ENCODE measurements around the gene ST7. TPM values are rescaled to one million over a fixed set of nuclear protein-coding genes. Genes with fewer than 3 reads are reported as not detected.

ST7 gene
- polyA plus RNA-seq, 2 of the 4 experiments (the other 2 are of a cell fraction) = 16.2 to 26.0 TPM

DNA sequence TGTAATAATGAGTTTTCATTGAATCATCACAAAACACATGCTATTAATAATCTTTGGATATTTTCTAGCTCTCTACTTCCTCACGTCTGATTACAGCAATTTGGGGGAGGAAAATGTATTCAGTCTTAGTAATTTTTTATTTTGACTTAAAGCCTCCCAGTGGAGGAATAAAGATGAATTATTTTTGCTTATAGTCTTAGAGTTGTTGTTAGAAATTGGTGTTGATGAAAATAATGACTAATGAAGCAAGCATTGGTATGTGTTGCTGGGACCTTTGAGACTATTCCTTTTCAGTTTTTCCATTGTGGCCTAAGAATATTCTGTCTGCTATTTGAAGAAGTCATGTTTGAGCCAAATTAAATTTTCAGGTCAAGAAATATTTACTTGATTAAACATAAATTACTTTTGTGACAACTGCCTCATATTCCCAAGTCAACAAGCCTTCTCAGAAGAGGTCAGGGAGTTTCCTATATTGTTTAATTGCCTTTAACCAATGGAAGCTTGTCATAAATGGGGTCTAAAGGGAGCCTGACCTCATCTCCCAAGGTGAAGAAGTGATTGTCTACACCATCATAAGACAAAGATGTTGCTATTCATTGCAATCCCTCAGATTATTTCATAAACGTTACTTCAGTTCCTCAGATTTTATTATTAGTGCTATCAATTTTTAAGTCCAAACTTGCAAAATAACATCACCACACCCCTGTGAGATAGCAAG lies 90.0 kb downstream of the ST7 start:
- ATAC-seq (no peak), DNase-seq (ENCODE audit: low read depth in 1 of 2, low spot score in 1 of 2) (no peak), FAIRE-seq (no peak)
- Histone ChIP-seq H3K9me3 (no peaks in the 10 kb centered on the region), H3K27ac (no peak overlapping the region), H3K4me1 (peaks cover 3% of the 10 kb centered on the region; the same call in 1 of the 3 replicates), H3K4me3 (no peak overlapping the region), H3K4me2 (no peak overlapping the region)
- TF ChIP-seq, protein P1, sequence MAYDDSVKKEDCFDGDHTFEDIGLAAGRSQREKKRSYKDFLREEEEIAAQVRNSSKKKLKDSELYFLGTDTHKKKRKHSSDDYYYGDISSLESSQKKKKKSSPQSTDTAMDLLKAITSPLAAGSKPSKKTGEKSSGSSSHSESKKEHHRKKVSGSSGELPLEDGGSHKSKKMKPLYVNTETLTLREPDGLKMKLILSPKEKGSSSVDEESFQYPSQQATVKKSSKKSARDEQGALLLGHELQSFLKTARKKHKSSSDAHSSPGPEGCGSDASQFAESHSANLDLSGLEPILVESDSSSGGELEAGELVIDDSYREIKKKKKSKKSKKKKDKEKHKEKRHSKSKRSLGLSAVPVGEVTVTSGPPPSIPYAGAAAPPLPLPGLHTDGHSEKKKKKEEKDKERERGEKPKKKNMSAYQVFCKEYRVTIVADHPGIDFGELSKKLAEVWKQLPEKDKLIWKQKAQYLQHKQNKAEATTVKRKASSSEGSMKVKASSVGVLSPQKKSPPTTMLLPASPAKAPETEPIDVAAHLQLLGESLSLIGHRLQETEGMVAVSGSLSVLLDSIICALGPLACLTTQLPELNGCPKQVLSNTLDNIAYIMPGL (CRISPR knock-in tag; IDR thresholded peaks at IDR 0.05; ENCODE audit: borderline replicate concordance) = no peak
- no peak for TF ChIP-seq NFE2L2 (conservative IDR thresholded peaks at IDR 0.05; ENCODE audit: low read length)
- ChIA-PET POLR2A (no interaction called here), CTCF (no interaction called here)
- WGBS (ENCODE audit: missing lambda C conversion rate) = 83% methylated on average over 2 of the region's 2 CpGs

- Histone ChIP-seq H3K4me2 (no peak overlapping the region), H3K27ac (no peak overlapping the region), H3K4me1 (peaks cover 3% of the 10 kb centered on the region; the same call in 1 of the 3 replicates), H3K9me3 (no peaks in the 10 kb centered on the region), H3K4me3 (no peak overlapping the region)
- DNase-seq (ENCODE audit: low read depth in 1 of 2, low spot score in 1 of 2) = no peak
- WGBS (ENCODE audit: missing lambda C conversion rate) = 37% methylated on average over 2 of the region's 2 CpGs
- CTCF ChIA-PET = interaction anchor here (1.1 to 1.4 kb wide), 3 partner anchors 56 to 82 kb away, joined by 3 read pairs; no protein-coding TSS in a partner anchor
- TF ChIP-seq FOSB (CRISPR knock-in tag; IDR thresholded peaks at IDR 0.05) = no peak
- TF ChIP-seq MAFK (IDR thresholded peaks at IDR 0.05; ENCODE audit: partially characterized antibody) = peak; percentile 59
- TF ChIP-seq JUNB (IDR thresholded peaks at IDR 0.05) = no peak
- no peak for FAIRE-seq
- POLR2A ChIA-PET = no interaction called here
- no peak for ATAC-seq
These were observed 91.4 kb downstream of the ST7 start for GRCh38 chr7:117044664-117045063.

DNA sequence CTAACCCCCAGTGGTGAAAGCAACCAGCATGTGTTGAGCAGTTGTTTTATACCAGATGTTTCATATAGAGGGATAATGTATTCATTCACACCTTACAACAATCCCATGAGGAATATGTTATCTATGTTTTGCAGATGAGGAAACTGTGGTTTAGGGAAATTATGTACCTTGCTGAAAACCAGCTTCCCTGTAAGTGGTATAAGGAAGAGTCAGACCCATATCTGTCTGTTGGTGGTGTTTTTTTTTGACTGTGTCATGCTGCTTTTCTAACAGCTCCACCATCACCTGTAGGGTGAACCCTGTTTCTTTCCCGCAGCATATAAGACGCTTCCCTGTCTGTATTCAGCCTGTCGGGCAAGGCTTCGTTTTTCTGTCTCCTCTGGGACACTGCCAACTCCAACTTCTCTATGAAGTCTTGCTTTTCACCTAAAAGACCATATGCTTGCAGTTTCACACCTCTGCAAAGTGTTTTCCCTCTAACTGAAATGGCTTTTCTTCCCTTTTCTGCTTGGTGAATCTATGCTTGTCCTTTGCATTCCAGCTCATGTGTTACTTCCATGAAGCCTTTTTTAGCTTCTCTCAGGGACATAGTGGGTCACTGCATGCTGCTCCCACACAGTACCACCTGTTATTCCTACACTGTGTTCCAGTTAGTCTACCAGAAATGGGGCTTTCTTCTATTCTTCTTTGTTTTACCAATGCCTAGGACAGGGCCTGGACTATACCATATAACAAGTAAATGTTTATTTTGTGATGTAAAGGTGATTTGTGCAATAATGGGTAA lies 92.8 kb downstream of the ST7 start:
- ChIA-PET POLR2A (no interaction called here), CTCF (interaction anchor here (1.1 to 1.4 kb wide), 2 partner anchors 74 to 81 kb away, joined by 3 read pairs; no protein-coding TSS in a partner anchor)
- Histone ChIP-seq H3K27ac (no peak overlapping the region), H3K4me2 (no peak overlapping the region), H3K4me3 (no peak overlapping the region), H3K4me1 (peaks cover 3% of the 10 kb centered on the region; the same call in 1 of the 3 replicates), H3K9me3 (no peaks in the 10 kb centered on the region)
- TF ChIP-seq ESRRA (IDR thresholded peaks at IDR 0.05; ENCODE audit: borderline replicate concordance, low read length) = no peak
- TF ChIP-seq FOSB (CRISPR knock-in tag; IDR thresholded peaks at IDR 0.05) = no peak
- no peak for TF ChIP-seq BHLHE40 (IDR thresholded peaks at IDR 0.05; ENCODE audit: low read depth, low read length)
- no peak for TF ChIP-seq TFCP2L1 (CRISPR knock-in tag; IDR thresholded peaks at IDR 0.05)
- DNase-seq (ENCODE audit: low read depth in 1 of 2, low spot score in 1 of 2) (no peak), FAIRE-seq (no peak), ATAC-seq (no peak)
- 89% methylated on average over 4 of the region's 4 CpGs for WGBS (ENCODE audit: missing lambda C conversion rate)

DNA sequence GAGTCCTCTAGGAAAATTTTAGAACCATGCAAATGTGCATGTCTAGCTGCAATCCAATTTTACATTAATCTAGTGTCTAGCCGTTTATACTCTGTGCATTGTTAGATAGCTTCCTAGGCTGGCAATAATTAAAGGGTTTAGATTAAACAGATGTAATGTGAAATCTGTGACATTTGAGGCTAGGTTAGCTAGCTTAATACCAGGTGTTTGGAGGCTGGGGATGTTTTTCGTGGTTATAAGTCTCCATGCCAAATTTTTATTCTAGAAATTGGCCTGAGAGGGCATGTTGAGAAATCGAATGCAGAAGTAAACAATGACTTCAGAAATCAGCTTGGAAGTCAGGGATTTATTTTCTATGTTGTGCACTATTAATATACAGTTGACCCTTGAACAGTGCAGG lies 94.2 kb downstream of the ST7 start:
- no peaks in the 10 kb centered on the region; the same call in 2 of the 3 replicates for H3K4me1 ChIP-seq
- CTCF ChIA-PET = no interaction called here
- no peak overlapping the region for H3K4me3 ChIP-seq
- no peak overlapping the region for H3K27ac ChIP-seq
- POLR2A ChIA-PET = no interaction called here
- no peak for ATAC-seq
- 76% methylated on average over 3 of the region's 3 CpGs for WGBS (ENCODE audit: missing lambda C conversion rate)
- FAIRE-seq = no peak
- DNase-seq (ENCODE audit: low read depth in 1 of 2, low spot score in 1 of 2) = no peak
- no peak overlapping the region for H3K4me2 ChIP-seq
- H3K9me3 ChIP-seq = no peaks in the 10 kb centered on the region
- no peak for TF ChIP-seq FOSL2 (IDR thresholded peaks at IDR 0.05)
- TF ChIP-seq FOSL2 (CRISPR knock-in tag; IDR thresholded peaks at IDR 0.05) = no peak
- TF ChIP-seq, protein P2, sequence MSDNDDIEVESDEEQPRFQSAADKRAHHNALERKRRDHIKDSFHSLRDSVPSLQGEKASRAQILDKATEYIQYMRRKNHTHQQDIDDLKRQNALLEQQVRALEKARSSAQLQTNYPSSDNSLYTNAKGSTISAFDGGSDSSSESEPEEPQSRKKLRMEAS (IDR thresholded peaks at IDR 0.05) = no peak
- TF ChIP-seq ZSCAN20 (CRISPR knock-in tag; IDR thresholded peaks at IDR 0.05) = no peak
- TF ChIP-seq USF2 (IDR thresholded peaks at IDR 0.05) = no peak
- TF ChIP-seq EHMT2 (IDR thresholded peaks at IDR 0.05; ENCODE audit: low read depth) = no peak
- no peak for TF ChIP-seq ATOH8 (CRISPR knock-in tag; IDR thresholded peaks at IDR 0.05; ENCODE audit: low read depth)
- no peak for TF ChIP-seq CEBPB (IDR thresholded peaks at IDR 0.05)
- no peak for TF ChIP-seq ELK1 (IDR thresholded peaks at IDR 0.05; ENCODE audit: low read depth, low read length)
- no peak for TF ChIP-seq RNF2 (IDR thresholded peaks at IDR 0.05; ENCODE audit: borderline replicate concordance, low read depth)
- TF ChIP-seq NR3C1 (IDR thresholded peaks at IDR 0.05) = no peak
- TF ChIP-seq ESRRA (IDR thresholded peaks at IDR 0.05; ENCODE audit: borderline replicate concordance, low read length) = no peak
- no peak for TF ChIP-seq GATA3 (IDR thresholded peaks at IDR 0.05; ENCODE audit: borderline replicate concordance)
- no peak for TF ChIP-seq NFE2L2 (conservative IDR thresholded peaks at IDR 0.05; ENCODE audit: low read length)
- no peak for TF ChIP-seq SMC3 (IDR thresholded peaks at IDR 0.05)
- no peak for TF ChIP-seq TFCP2L1 (CRISPR knock-in tag; IDR thresholded peaks at IDR 0.05)
- no peak for TF ChIP-seq CBX8 (IDR thresholded peaks at IDR 0.05)
- TF ChIP-seq, protein P3, sequence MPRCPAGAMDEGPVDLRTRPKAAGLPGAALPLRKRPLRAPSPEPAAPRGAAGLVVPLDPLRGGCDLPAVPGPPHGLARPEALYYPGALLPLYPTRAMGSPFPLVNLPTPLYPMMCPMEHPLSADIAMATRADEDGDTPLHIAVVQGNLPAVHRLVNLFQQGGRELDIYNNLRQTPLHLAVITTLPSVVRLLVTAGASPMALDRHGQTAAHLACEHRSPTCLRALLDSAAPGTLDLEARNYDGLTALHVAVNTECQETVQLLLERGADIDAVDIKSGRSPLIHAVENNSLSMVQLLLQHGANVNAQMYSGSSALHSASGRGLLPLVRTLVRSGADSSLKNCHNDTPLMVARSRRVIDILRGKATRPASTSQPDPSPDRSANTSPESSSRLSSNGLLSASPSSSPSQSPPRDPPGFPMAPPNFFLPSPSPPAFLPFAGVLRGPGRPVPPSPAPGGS (IDR thresholded peaks at IDR 0.05) = no peak
